HL-60 (cell line): ENCODE data around the gene IGF2R.

Experiments used
- CTCF ChIP-seq: IDR thresholded peaks from one replicate; pipeline ENCODE4 v1.5.1; 2011; ENCODE audit warnings: low read length, control low read depth, inconsistent platforms; ENCODE audit not compliant: insufficient read depth
- POLR2AphosphoS5 ChIP-seq: IDR thresholded peaks from 2 replicates; pipeline ENCODE4 v1.6.1; 2012; ENCODE audit warnings: low read depth

- no peak for TF ChIP-seq CTCF
- TF ChIP-seq POLR2AphosphoS5: no peak
Measured at GRCh38 chr6:159933077-159933476, 35.8 kb upstream of the IGF2R start.
